A549 (cell line): ENCODE results near the gene CACNA1F. TPM values are rescaled to one million over a fixed set of nuclear protein-coding genes. Genes with fewer than 3 reads are reported as not detected.

ENCODE experiments used
- ATAC-seq, 2 experiments: fragments of 200-7000 bp in 1 of 2; fragments of >200 bp in 1 of 2; cut with Nextera tagmentation in 1 of 2; cut with Tn5 transposase in 1 of 2; 3 replicates each; pipeline versions ENCODE4 v1.8.0 to v1.9.1; 2018 to 2020; ENCODE audit warnings: mild to moderate bottlenecking in 1 of 2, moderate library complexity in 1 of 2
- CTCF ChIA-PET: fragments of 300-600 bp; sonication (Branson Sonifier 250); formaldehyde crosslinking; extraction: SDS; loops from one replicate; lab custom pipeline; 2021; ENCODE audit warnings: antibody characterized with exemption, inconsistent platforms; lab: Yijun Ruan, JAX
- POLR2A ChIA-PET: fragments of 350-600 bp; formaldehyde crosslinking; extraction: SDS; loops from one replicate; lab custom pipeline; 2021; ENCODE audit warnings: antibody characterized with exemption, inconsistent platforms; lab: Yijun Ruan, JAX
- DNase-seq, 2 experiments: peaks; one replicate each; pipeline versions ENCODE4 v3.0.0 to v3.0.0-alpha.2; 2011 to 2016; ENCODE audit warnings: low read depth in 1 of 2, low spot score in 1 of 2
- FAIRE-seq: peaks from 2 replicates; lab custom pipeline; 2011; peaks lifted over from hg19 to GRCh38; lab: Jason Lieb, UNC
- H3K27ac ChIP-seq, 2 experiments: fragments of >200 bp; sonication (Bioruptor Twin); formaldehyde crosslinking; 3 replicates each; pipeline ENCODE4 v1.5.1; 2016 to 2017
- H3K4me1 ChIP-seq: fragments of >200 bp; sonication (Bioruptor Twin); formaldehyde crosslinking; 3 replicates; pipeline ENCODE4 v1.6.1; 2016
- H3K4me2 ChIP-seq: fragments of >200 bp; sonication (Bioruptor Twin); formaldehyde crosslinking; 3 replicates; pipeline ENCODE4 v1.6.1; 2016
- H3K4me3 ChIP-seq: fragments of >200 bp; sonication (Bioruptor Twin); formaldehyde crosslinking; 3 replicates; pipeline ENCODE4 v1.5.1; 2016
- H3K9me3 ChIP-seq: fragments of >200 bp; sonication (Bioruptor Twin); formaldehyde crosslinking; 3 replicates; pipeline ENCODE4 v1.6.1; 2016
- CBX2 ChIP-seq: fragments of 200-600 bp; sonication (generic); IDR thresholded peaks from 2 replicates; pipeline ENCODE4 v1.6.1; 2016; ENCODE audit warnings: low read depth, mild to moderate bottlenecking, borderline replicate concordance
- CHD4 ChIP-seq: fragments of 200-600 bp; sonication (generic); IDR thresholded peaks from 2 replicates; pipeline ENCODE4 v1.6.1; 2016; ENCODE audit warnings: antibody characterized with exemption, mild to moderate bottlenecking, borderline replicate concordance
- E2F6 ChIP-seq: IDR thresholded peaks from 2 replicates; pipeline ENCODE4 v1.6.1; 2012; ENCODE audit warnings: low read depth, borderline replicate concordance
- ESRRA ChIP-seq: fragments of 150-350 bp; IDR thresholded peaks from 2 replicates; pipeline ENCODE4 v1.6.1; 2014; ENCODE audit warnings: mild to moderate bottlenecking, low read length, borderline replicate concordance
- FOSB ChIP-seq: fragments of 250-450 bp; sonication (Bioruptor Pico); IDR thresholded peaks from 2 replicates; pipeline ENCODE4 v1.5.0; 2020; ENCODE audit warnings: mild to moderate bottlenecking, moderate library complexity
- FOXS1 ChIP-seq: fragments of 250-450 bp; sonication (Bioruptor Pico); IDR thresholded peaks from 2 replicates; pipeline ENCODE4 v1.5.0; 2020; ENCODE audit warnings: mild to moderate bottlenecking, moderate library complexity
- GATA3 ChIP-seq: IDR thresholded peaks from 2 replicates; pipeline ENCODE4 v1.6.1; 2012; ENCODE audit warnings: borderline replicate concordance
- HDAC2 ChIP-seq: fragments of 200-600 bp; sonication (generic); IDR thresholded peaks from 2 replicates; pipeline ENCODE4 v1.6.1; 2016
- HES2 ChIP-seq: fragments of >200 bp; sonication (Bioruptor Twin); formaldehyde crosslinking; IDR thresholded peaks from 2 replicates; pipeline ENCODE4 v1.6.1; 2016
- JUN ChIP-seq, 2 experiments: fragments of >200 bp; sonication (Bioruptor Twin); formaldehyde crosslinking; IDR thresholded peaks; 2 replicates in 1 of 2; 3 replicates in 1 of 2; pipeline ENCODE4 v1.6.1; 2016 to 2017
- MAZ ChIP-seq: fragments of 150-350 bp; IDR thresholded peaks from 2 replicates; pipeline ENCODE4 v1.6.1; 2014; ENCODE audit warnings: antibody characterized with exemption, low read depth, low read length, borderline replicate concordance
- MYC ChIP-seq: IDR thresholded peaks from 2 replicates; pipeline ENCODE4 v1.6.1; 2012; ENCODE audit warnings: mild to moderate bottlenecking, inconsistent platforms, low read length, improper control_type of control experiment, borderline replicate concordance
- NFE2L2 ChIP-seq: fragments of 150-350 bp; conservative IDR thresholded peaks from 2 replicates; pipeline ENCODE4 v1.6.1; 2014; ENCODE audit warnings: low read length
- NR3C1 ChIP-seq: fragments of >200 bp; sonication (Bioruptor Twin); formaldehyde crosslinking; IDR thresholded peaks from 3 replicates; pipeline ENCODE4 v1.6.1; 2017
- PHF8 ChIP-seq: fragments of 200-600 bp; sonication (generic); IDR thresholded peaks from 2 replicates; pipeline ENCODE4 v1.6.1; 2016; ENCODE audit warnings: low read depth, mild to moderate bottlenecking, antibody characterized with exemption, moderate library complexity, borderline replicate concordance
- POLR2A ChIP-seq: IDR thresholded peaks from 2 replicates; pipeline ENCODE4 v1.6.1; 2012; ENCODE audit warnings: mild to moderate bottlenecking, low read length
- POLR2AphosphoS2 ChIP-seq: conservative IDR thresholded peaks from 2 replicates; pipeline ENCODE4 v1.6.1; 2012; ENCODE audit warnings: low read length, improper control_type of control experiment, inconsistent platforms
- SREBF2 ChIP-seq: fragments of 450-650 bp; IDR thresholded peaks from 2 replicates; pipeline ENCODE4 v1.6.1; 2014; ENCODE audit warnings: mild to moderate bottlenecking, moderate library complexity
- ZFP36 ChIP-seq: fragments of 450-650 bp; IDR thresholded peaks from 2 replicates; pipeline ENCODE4 v1.6.1; 2014; ENCODE audit warnings: borderline replicate concordance; ENCODE audit not compliant: partially characterized antibody
- ZSCAN20 ChIP-seq: fragments of 250-450 bp; sonication (Bioruptor Pico); IDR thresholded peaks from 2 replicates; pipeline ENCODE4 v1.8.0; 2022; ENCODE audit warnings: mild to moderate bottlenecking, moderate library complexity
- WGBS: methylation state at CpG from one replicate; pipeline ENCODE4 v1.1.6; 2017; ENCODE audit errors: missing lambda C conversion rate; 5-methylcytosine and 5-hydroxymethylcytosine counted together
- polyA plus RNA-seq, 4 experiments: library from polyadenylated mRNA; depleted of rRNA in 3 of 4; stranded (reverse); fragments of >200 nt; fragmentation: RNase III in 1 of 4; extraction: RNeasy Plus Mini Kit Qiagen cat#74134 plus additional on column Dnase treatment in 1 of 4; gene quantifications; 2 replicates in 3 of 4; 3 replicates in 1 of 4; pipeline ENCODE4 v1.2.3, GENCODE V29; 2011 to 2017
- TF ChIP-seq, protein P1 (sequence below): fragments of >200 bp; sonication (Bioruptor Twin); formaldehyde crosslinking; IDR thresholded peaks from 3 replicates; pipeline ENCODE4 v1.5.1; 2016
- TF ChIP-seq, protein P2 (sequence below): fragments of 450-650 bp; IDR thresholded peaks from 2 replicates; pipeline ENCODE4 v1.6.1; 2014; ENCODE audit warnings: antibody characterized with exemption
- TF ChIP-seq, protein P3 (sequence below): fragments of 250-450 bp; sonication (Bioruptor Pico); IDR thresholded peaks from 2 replicates; pipeline ENCODE4 v1.5.0; 2021; ENCODE audit warnings: mild to moderate bottlenecking, moderate library complexity, borderline replicate concordance
- TF ChIP-seq, protein P4 (sequence below): fragments of 250-450 bp; sonication (Bioruptor Pico); IDR thresholded peaks from 2 replicates; pipeline ENCODE4 v1.5.0; 2020; ENCODE audit warnings: low read depth, mild to moderate bottlenecking, moderate library complexity
- TF ChIP-seq, protein P5 (sequence below): fragments of >200 bp; sonication (Bioruptor Twin); formaldehyde crosslinking; IDR thresholded peaks from 3 replicates; pipeline ENCODE4 v1.6.1; 2016

CACNA1F gene
- polyA plus RNA-seq, 2 of the 4 experiments (the other 2 are of a cell fraction) = not detected

DNA sequence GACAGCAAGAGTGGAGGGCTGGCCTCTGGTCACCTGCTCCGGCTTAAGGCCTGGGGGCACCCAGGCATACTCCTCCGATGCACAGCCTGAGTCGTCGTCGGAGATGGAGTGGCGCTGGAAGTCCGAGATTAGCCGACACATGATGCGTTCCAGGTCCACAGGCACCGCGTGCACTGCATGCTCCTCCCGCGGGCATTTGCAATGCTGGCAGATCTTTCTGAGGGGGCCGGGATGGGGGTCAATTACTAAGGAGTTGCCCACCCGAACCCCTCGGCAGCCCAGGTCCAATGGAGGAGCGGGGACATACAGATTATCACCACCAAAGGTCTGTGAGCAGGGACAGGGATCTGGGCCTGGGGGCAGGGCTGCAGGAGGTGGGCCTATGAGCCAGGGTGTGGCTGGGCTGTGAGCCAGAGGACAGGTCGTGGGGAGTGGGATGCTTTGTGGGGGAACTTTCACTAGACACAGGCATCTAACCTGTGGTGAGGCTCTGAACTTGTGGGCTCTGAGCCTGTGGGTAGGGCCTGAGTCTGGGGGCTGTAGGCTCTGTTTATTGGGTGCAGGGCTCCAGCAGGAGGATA lies 49.3 kb downstream of the CACNA1F start:
- Histone ChIP-seq H3K9me3 (no peaks in the 10 kb centered on the region), H3K4me3 (peak overlapping the region; percentile 32; the same call in 2 of the 3 replicates), H3K4me1 (peaks cover 19% of the 10 kb centered on the region), H3K4me2 (peak overlapping the region; percentile 99), H3K27ac (peak overlapping the region in 1 of 2 experiments; percentile 68; a peak in 3 of 6 replicates)
- no peak for TF ChIP-seq CHD4
- TF ChIP-seq NR3C1 = no peak
- TF ChIP-seq, protein P1, sequence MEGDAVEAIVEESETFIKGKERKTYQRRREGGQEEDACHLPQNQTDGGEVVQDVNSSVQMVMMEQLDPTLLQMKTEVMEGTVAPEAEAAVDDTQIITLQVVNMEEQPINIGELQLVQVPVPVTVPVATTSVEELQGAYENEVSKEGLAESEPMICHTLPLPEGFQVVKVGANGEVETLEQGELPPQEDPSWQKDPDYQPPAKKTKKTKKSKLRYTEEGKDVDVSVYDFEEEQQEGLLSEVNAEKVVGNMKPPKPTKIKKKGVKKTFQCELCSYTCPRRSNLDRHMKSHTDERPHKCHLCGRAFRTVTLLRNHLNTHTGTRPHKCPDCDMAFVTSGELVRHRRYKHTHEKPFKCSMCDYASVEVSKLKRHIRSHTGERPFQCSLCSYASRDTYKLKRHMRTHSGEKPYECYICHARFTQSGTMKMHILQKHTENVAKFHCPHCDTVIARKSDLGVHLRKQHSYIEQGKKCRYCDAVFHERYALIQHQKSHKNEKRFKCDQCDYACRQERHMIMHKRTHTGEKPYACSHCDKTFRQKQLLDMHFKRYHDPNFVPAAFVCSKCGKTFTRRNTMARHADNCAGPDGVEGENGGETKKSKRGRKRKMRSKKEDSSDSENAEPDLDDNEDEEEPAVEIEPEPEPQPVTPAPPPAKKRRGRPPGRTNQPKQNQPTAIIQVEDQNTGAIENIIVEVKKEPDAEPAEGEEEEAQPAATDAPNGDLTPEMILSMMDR = no peak
- TF ChIP-seq NFE2L2 = no peak
- no peak for TF ChIP-seq SREBF2
- TF ChIP-seq ZFP36 = no peak
- no peak for TF ChIP-seq ZSCAN20 (CRISPR knock-in tag)
- TF ChIP-seq POLR2A = no peak
- TF ChIP-seq MAZ = no peak
- TF ChIP-seq MYC = no peak
- no peak for TF ChIP-seq HES2
- no peak for TF ChIP-seq JUN (IDR thresholded peaks at IDR 0.05)
- TF ChIP-seq, protein P2, sequence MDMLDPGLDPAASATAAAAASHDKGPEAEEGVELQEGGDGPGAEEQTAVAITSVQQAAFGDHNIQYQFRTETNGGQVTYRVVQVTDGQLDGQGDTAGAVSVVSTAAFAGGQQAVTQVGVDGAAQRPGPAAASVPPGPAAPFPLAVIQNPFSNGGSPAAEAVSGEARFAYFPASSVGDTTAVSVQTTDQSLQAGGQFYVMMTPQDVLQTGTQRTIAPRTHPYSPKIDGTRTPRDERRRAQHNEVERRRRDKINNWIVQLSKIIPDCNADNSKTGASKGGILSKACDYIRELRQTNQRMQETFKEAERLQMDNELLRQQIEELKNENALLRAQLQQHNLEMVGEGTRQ = no peak
- WGBS = 76% methylated on average over 14 of the region's 18 CpGs
- FAIRE-seq (no peak), DNase-seq (no peak), ATAC-seq (peak in 1 of 2 experiments; percentile 1; a peak in 1 of 6 replicates)
- POLR2A ChIA-PET = interaction anchor here (0.7 to 1.2 kb wide), 4 partner anchors 28 to 226 kb away, joined by 3 to 11 read pairs (median 4); partner anchors contain the start of genes GRIPAP1 and PPP1R3F
- CTCF ChIA-PET = interaction anchor here (0.7 to 2.0 kb wide), 2 partner anchors 15 to 28 kb away, joined by 3 to 8 read pairs; no protein-coding TSS in a partner anchor

GRCh38 chrX:49179358-49179757 lies 53.8 kb downstream of the CACNA1F start:
- 93% methylated on average over 2 of the region's 2 CpGs for WGBS
- FAIRE-seq (no peak), DNase-seq (no peak)

More at GRCh38 chrX:49179358-49179757, 53.8 kb downstream of the CACNA1F start:
- CTCF ChIA-PET = interaction anchor here (1.2 to 1.7 kb wide), 3 partner anchors 10 to 23 kb away, joined by 3 to 6 read pairs (median 5); no protein-coding TSS in a partner anchor
- Histone ChIP-seq H3K4me2 (no peak overlapping the region), H3K4me3 (no peak overlapping the region), H3K27ac (no peak overlapping the region), H3K9me3 (no peaks in the 10 kb centered on the region), H3K4me1 (peaks cover 23% of the 10 kb centered on the region)
- TF ChIP-seq ZFP36 (no peak), CBX2 (no peak), FOXS1 (CRISPR knock-in tag) (no peak), ESRRA (no peak), NR3C1 (no peak), MAZ (no peak), POLR2AphosphoS2 (no peak), POLR2A (no peak), HDAC2 (no peak), FOSB (no peak), E2F6 (no peak), GATA3 (no peak), PHF8 (no peak), CHD4 (no peak)
- TF ChIP-seq, protein P3, sequence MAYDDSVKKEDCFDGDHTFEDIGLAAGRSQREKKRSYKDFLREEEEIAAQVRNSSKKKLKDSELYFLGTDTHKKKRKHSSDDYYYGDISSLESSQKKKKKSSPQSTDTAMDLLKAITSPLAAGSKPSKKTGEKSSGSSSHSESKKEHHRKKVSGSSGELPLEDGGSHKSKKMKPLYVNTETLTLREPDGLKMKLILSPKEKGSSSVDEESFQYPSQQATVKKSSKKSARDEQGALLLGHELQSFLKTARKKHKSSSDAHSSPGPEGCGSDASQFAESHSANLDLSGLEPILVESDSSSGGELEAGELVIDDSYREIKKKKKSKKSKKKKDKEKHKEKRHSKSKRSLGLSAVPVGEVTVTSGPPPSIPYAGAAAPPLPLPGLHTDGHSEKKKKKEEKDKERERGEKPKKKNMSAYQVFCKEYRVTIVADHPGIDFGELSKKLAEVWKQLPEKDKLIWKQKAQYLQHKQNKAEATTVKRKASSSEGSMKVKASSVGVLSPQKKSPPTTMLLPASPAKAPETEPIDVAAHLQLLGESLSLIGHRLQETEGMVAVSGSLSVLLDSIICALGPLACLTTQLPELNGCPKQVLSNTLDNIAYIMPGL (CRISPR knock-in tag) = no peak
- TF ChIP-seq, protein P4, sequence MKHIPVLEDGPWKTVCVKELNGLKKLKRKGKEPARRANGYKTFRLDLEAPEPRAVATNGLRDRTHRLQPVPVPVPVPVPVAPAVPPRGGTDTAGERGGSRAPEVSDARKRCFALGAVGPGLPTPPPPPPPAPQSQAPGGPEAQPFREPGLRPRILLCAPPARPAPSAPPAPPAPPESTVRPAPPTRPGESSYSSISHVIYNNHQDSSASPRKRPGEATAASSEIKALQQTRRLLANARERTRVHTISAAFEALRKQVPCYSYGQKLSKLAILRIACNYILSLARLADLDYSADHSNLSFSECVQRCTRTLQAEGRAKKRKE (CRISPR knock-in tag) = no peak
- TF ChIP-seq, protein P5, sequence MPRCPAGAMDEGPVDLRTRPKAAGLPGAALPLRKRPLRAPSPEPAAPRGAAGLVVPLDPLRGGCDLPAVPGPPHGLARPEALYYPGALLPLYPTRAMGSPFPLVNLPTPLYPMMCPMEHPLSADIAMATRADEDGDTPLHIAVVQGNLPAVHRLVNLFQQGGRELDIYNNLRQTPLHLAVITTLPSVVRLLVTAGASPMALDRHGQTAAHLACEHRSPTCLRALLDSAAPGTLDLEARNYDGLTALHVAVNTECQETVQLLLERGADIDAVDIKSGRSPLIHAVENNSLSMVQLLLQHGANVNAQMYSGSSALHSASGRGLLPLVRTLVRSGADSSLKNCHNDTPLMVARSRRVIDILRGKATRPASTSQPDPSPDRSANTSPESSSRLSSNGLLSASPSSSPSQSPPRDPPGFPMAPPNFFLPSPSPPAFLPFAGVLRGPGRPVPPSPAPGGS = no peak
- POLR2A ChIA-PET = interaction anchor here (1.2 kb wide), 1 partner anchor 12 kb away, joined by 4 read pairs; no protein-coding TSS in a partner anchor
- ATAC-seq = no peak
